ENCODE data around the gene CUTA. TPM values are rescaled to one million over a fixed set of nuclear protein-coding genes. Genes with fewer than 3 reads are reported as not detected.

The CUTA gene
- polyA plus RNA-seq, 1 donor from 2014 or later: 343 TPM

DNA sequence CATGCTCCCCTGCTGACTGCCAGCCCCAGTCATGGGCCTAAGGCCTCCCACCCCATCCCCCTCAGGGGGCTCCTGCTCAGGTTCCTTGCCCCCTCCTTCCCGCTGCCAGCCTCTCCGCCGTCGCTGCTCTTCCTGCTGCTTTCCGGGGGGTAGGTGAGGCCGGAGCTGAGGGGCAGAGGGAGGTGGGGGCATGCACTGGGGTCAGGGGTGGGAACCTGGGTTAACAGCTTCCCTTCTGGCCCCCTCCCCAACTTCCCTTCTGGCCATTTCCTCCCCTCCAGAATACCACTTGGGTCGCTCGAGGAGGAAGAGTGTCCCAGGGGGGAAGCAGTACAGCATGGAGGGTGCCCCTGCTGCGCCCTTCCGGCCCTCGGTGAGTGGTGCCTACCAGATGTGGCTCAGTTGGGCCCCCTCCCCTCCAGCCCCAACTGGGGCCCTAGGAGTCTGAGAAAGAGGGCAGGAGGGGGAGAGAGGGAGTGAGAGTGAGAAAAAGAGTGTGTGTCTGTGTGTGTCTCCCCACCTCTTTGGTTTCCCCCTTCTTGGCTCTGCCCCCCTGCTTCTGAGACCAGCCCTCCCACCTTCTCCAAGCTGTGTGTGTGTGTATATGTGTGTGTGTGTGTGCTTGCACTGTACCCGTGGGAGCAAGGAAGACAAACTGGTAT, 14.1 kb upstream of the CUTA start:
- Histone ChIP-seq H3K27me3 (ENCODE audit: insufficient read depth, low read depth, low read length) (no peaks in the 10 kb centered on the region), H3K9me3 (ENCODE audit: low read length) (no peaks in the 10 kb centered on the region), H3K9me2 (ENCODE audit: insufficient read depth, low read length) (no peaks in the 10 kb centered on the region), H3K4me3 (ENCODE audit: low read length) (peak overlapping the region; percentile 87), H4K20me1 (ENCODE audit: insufficient read depth) (no peaks in the 10 kb centered on the region), H3F3A (ENCODE audit: insufficient read depth, low read length, poor library complexity, severe bottlenecking) (no peaks in the 10 kb centered on the region), H3K79me2 (replicated peaks; ENCODE audit: insufficient read depth, low read length) (peaks cover 42% of the 10 kb centered on the region), H3K4me2 (ENCODE audit: low read length) (peak overlapping the region; percentile 96), H3K36me3 (ENCODE audit: insufficient read depth, low read length) (no peaks in the 10 kb centered on the region), H2AFZ (ENCODE audit: low read depth, low read length) (no peak overlapping the region), H3K9ac (ENCODE audit: low read length) (peak overlapping the region; percentile 81), H3K27ac (ENCODE audit: low read length) (no peak overlapping the region)
- TF ChIP-seq, protein P1, sequence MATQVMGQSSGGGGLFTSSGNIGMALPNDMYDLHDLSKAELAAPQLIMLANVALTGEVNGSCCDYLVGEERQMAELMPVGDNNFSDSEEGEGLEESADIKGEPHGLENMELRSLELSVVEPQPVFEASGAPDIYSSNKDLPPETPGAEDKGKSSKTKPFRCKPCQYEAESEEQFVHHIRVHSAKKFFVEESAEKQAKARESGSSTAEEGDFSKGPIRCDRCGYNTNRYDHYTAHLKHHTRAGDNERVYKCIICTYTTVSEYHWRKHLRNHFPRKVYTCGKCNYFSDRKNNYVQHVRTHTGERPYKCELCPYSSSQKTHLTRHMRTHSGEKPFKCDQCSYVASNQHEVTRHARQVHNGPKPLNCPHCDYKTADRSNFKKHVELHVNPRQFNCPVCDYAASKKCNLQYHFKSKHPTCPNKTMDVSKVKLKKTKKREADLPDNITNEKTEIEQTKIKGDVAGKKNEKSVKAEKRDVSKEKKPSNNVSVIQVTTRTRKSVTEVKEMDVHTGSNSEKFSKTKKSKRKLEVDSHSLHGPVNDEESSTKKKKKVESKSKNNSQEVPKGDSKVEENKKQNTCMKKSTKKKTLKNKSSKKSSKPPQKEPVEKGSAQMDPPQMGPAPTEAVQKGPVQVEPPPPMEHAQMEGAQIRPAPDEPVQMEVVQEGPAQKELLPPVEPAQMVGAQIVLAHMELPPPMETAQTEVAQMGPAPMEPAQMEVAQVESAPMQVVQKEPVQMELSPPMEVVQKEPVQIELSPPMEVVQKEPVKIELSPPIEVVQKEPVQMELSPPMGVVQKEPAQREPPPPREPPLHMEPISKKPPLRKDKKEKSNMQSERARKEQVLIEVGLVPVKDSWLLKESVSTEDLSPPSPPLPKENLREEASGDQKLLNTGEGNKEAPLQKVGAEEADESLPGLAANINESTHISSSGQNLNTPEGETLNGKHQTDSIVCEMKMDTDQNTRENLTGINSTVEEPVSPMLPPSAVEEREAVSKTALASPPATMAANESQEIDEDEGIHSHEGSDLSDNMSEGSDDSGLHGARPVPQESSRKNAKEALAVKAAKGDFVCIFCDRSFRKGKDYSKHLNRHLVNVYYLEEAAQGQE (IDR thresholded peaks at IDR 0.05; ENCODE audit: borderline replicate concordance): no peak
- TF ChIP-seq, protein P2, sequence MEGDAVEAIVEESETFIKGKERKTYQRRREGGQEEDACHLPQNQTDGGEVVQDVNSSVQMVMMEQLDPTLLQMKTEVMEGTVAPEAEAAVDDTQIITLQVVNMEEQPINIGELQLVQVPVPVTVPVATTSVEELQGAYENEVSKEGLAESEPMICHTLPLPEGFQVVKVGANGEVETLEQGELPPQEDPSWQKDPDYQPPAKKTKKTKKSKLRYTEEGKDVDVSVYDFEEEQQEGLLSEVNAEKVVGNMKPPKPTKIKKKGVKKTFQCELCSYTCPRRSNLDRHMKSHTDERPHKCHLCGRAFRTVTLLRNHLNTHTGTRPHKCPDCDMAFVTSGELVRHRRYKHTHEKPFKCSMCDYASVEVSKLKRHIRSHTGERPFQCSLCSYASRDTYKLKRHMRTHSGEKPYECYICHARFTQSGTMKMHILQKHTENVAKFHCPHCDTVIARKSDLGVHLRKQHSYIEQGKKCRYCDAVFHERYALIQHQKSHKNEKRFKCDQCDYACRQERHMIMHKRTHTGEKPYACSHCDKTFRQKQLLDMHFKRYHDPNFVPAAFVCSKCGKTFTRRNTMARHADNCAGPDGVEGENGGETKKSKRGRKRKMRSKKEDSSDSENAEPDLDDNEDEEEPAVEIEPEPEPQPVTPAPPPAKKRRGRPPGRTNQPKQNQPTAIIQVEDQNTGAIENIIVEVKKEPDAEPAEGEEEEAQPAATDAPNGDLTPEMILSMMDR (IDR thresholded peaks at IDR 0.05; ENCODE audit: poor library complexity, severe bottlenecking): no peak
- no peak for TF ChIP-seq EP300 (conservative IDR thresholded peaks at IDR 0.05; ENCODE audit: poor library complexity, severe bottlenecking)
- no peak for TF ChIP-seq SMC3 (conservative IDR thresholded peaks at IDR 0.05; ENCODE audit: poor library complexity)
- TF ChIP-seq POLR2AphosphoS5 (IDR thresholded peaks at IDR 0.05): no peak
- TF ChIP-seq RAD21 (conservative IDR thresholded peaks at IDR 0.05): no peak
- no peak for TF ChIP-seq MXI1 (conservative IDR thresholded peaks at IDR 0.05; ENCODE audit: poor library complexity, severe bottlenecking)
- no peak for TF ChIP-seq EZH2 (IDR thresholded peaks at IDR 0.05; ENCODE audit: borderline replicate concordance, insufficient read depth, low read length, poor library complexity, severe bottlenecking)
- no peak for TF ChIP-seq TAF1 (IDR thresholded peaks at IDR 0.05; ENCODE audit: low read depth)

DNA sequence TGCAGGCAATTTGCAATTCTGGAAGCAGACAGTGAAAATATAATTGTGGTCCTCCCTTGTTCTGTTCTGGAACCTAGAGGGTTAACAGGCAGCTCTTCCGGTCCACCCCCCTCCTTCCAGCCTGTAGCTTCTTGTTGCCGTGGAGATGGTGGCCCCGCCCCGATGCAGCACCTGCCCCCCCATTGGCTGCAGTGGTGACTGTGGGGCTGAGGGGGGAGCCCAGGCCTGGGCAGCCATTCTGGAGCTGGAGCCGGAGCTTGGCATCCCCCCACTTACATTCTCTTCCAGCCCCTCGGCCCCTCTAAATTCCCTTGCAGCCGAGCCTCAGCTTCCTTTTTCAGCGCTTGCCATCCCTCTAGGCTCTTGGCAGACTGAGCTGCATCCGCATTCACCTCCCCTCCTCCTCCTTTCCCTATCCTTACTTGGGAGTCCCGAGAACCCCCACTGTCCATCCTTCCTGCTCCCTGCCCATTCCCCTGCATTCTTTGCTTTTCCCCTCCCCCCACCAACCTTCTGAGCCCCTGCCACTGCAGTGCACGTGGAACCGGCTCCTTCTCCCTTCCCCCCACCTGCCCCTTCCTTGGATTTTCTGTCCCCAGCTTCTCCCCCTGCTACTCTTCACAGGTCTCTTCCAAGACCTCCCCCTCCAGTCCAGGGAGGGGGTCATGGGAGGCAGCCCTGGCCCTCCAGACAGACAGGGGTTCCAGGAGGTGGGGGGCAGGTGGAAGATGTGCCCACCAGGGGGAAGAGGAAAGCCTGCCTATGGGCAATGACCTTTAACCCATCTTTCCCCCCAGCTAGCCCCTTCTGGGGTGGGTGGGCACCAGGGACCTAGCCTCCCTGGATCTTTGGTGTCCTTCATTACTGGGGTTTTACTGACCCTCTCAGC, 13.3 kb upstream of the CUTA start:
- peak overlapping the region; percentile 96 for H3K4me2 ChIP-seq (ENCODE audit: low read length)
- H3K9ac ChIP-seq (ENCODE audit: low read length): peak overlapping the region; percentile 81
- TF ChIP-seq SMC3 (conservative IDR thresholded peaks at IDR 0.05; ENCODE audit: poor library complexity) (peak; percentile 39), RAD21 (conservative IDR thresholded peaks at IDR 0.05) (peak; percentile 26), MXI1 (conservative IDR thresholded peaks at IDR 0.05; ENCODE audit: poor library complexity, severe bottlenecking) (peak; percentile 62), TAF1 (IDR thresholded peaks at IDR 0.05; ENCODE audit: low read depth) (no peak), EP300 (conservative IDR thresholded peaks at IDR 0.05; ENCODE audit: poor library complexity, severe bottlenecking) (peak; percentile 24), POLR2AphosphoS5 (IDR thresholded peaks at IDR 0.05) (peak; percentile 58)
- TF ChIP-seq, protein P1 (IDR thresholded peaks at IDR 0.05; ENCODE audit: borderline replicate concordance): no peak
- no peaks in the 10 kb centered on the region for H3F3A ChIP-seq (ENCODE audit: insufficient read depth, low read length, poor library complexity, severe bottlenecking)
- H3K9me3 ChIP-seq (ENCODE audit: low read length): no peaks in the 10 kb centered on the region
- peaks cover 42% of the 10 kb centered on the region for H3K79me2 ChIP-seq (replicated peaks; ENCODE audit: insufficient read depth, low read length)
- H3K27me3 ChIP-seq (ENCODE audit: insufficient read depth, low read depth, low read length): no peaks in the 10 kb centered on the region
- no peak overlapping the region for H2AFZ ChIP-seq (ENCODE audit: low read depth, low read length)
- H3K36me3 ChIP-seq (ENCODE audit: insufficient read depth, low read length): no peaks in the 10 kb centered on the region
- H4K20me1 ChIP-seq (ENCODE audit: insufficient read depth): no peaks in the 10 kb centered on the region
- peak overlapping the region; percentile 81 for H3K27ac ChIP-seq (ENCODE audit: low read length)
- peak overlapping the region; percentile 87 for H3K4me3 ChIP-seq (ENCODE audit: low read length)
- no peaks in the 10 kb centered on the region for H3K9me2 ChIP-seq (ENCODE audit: insufficient read depth, low read length)
